Kidney (tissue), 14 donors: ENCODE data around the gene KIF2A. TPM values are rescaled to one million over a fixed set of nuclear protein-coding genes. Genes with fewer than 3 reads are reported as not detected.

Experiments used
- DNase-seq, 5 donors: peaks; one replicate each; pipeline ENCODE4 v3.0.0-alpha.2; 2013 to 2020
- FAIRE-seq: peaks from 2 replicates; lab custom pipeline; 2012; peaks lifted over from hg19 to GRCh38; lab: Jason Lieb, UNC
- H3K27ac ChIP-seq, 2 donors: one replicate each; pipeline ENCODE4 v1.7.0; 2013; ENCODE audit warnings: low read depth in 2 of 2, low read length in 2 of 2, inconsistent platforms in 1 of 2
- H3K27me3 ChIP-seq: one replicate; pipeline ENCODE4 v1.7.1; 2013; ENCODE audit warnings: low read length, inconsistent platforms; ENCODE audit not compliant: control insufficient read depth, insufficient read depth
- H3K36me3 ChIP-seq, 3 donors: one replicate each; pipeline versions ENCODE4 v1.7.0 to v1.7.1; 2013; ENCODE audit warnings: low read length in 3 of 3, control low read depth in 1 of 3, inconsistent platforms in 1 of 3; ENCODE audit not compliant: insufficient read depth in 3 of 3, control insufficient read depth in 2 of 3
- H3K4me1 ChIP-seq, 3 donors: one replicate each; pipeline versions ENCODE4 v1.7.0 to v1.7.1; 2013; ENCODE audit warnings: low read length in 3 of 3, inconsistent platforms in 1 of 3, low read depth in 1 of 3; ENCODE audit not compliant: control insufficient read depth in 2 of 3, insufficient read depth in 2 of 3
- H3K4me3 ChIP-seq, 3 donors: one replicate each; pipeline versions ENCODE4 v1.7.0 to v1.8.1; 2013; ENCODE audit warnings: low read length in 3 of 3, control low read depth in 1 of 3, inconsistent platforms in 1 of 3
- H3K9ac ChIP-seq, 3 donors: one replicate each; pipeline versions ENCODE4 v1.7.0 to v1.7.1; 2013; ENCODE audit warnings: low read length in 3 of 3, control low read depth in 1 of 3, inconsistent platforms in 1 of 3
- H3K9me3 ChIP-seq, 3 donors: one replicate each; pipeline versions ENCODE4 v1.7.0 to v1.7.1; 2013; ENCODE audit warnings: low read length in 3 of 3, control low read depth in 1 of 3, inconsistent platforms in 1 of 3; ENCODE audit not compliant: control insufficient read depth in 2 of 3, insufficient read depth in 1 of 3
- CTCF ChIP-seq: IDR thresholded peaks from 3 replicates; pipeline ENCODE4 v1.5.1; 2012; ENCODE audit warnings: mild to moderate bottlenecking, moderate library complexity, borderline replicate concordance; ENCODE audit not compliant: insufficient read depth; ENCODE audit errors: extremely low read depth
- intact Hi-C: fragments of 100-400 bp; cut with DNase I; formaldehyde crosslinking; loops from one replicate; pipeline ENCODE4 v1.11.1; 2022
- polyA plus RNA-seq: library from polyadenylated mRNA; stranded (reverse); fragments of 350-450 nt; fragmentation: Illumina TruSeq; extraction: RNeasy Lipid Tissue Mini Kit (QIAGEN cat#74804); gene quantifications from one replicate; pipeline ENCODE4 v1.2.3, GENCODE V29; 2014; ENCODE audit warnings: low read depth, low replicate concordance; ENCODE audit not compliant: insufficient read depth
- total RNA-seq: library from RNA; stranded (reverse); fragmentation: NEBNext Ultra II Directional; extraction: Animal tissue kit (Norgen Biotek cat#: 25700); gene quantifications from one replicate; pipeline ENCODE4 v1.2.1, GENCODE V29; 2021
- donor health status: control.
- donor health status: control.
- donor health status: control.
- donor health status: control.
- donor health status: control.
- donor health status: DM: yes; HTN: yes; CAD: no.
- donor health status: Normal renal cell carcinoma (clear cell type).

The KIF2A gene
- total and polyA plus RNA-seq, 2 donors from 2014 or later, result 4.6 to 32.4 TPM

GRCh38 chr5:62309107-62309506 lies 3.1 kb downstream of the KIF2A start:
- peaks cover 0 to 2% (median 0%) of the 10 kb centered on the region in 3 donors for H3K36me3 ChIP-seq
- intact Hi-C loops, result no loop called here
- peaks cover 0 to 7% (median 4%) of the 10 kb centered on the region in 3 donors for H3K4me1 ChIP-seq
- DNase-seq (no peak), FAIRE-seq (no peak)
- no peaks in the 10 kb centered on the region for H3K9me3 ChIP-seq
- no peak overlapping the region for H3K4me3 ChIP-seq
- no peaks in the 10 kb centered on the region for H3K27me3 ChIP-seq
- TF ChIP-seq CTCF, result no peak
- H3K27ac ChIP-seq, result no peak overlapping the region
- no peak overlapping the region for H3K9ac ChIP-seq

GRCh38 chr5:62310426-62311143 lies 4.6 kb downstream of the KIF2A start:
- Histone ChIP-seq H3K27me3 (no peaks in the 10 kb centered on the region), H3K27ac (no peak overlapping the region), H3K4me3 (no peak overlapping the region), H3K4me1 (peaks cover 0 to 3% (median under 1%) of the 10 kb centered on the region in 3 donors), H3K9ac (no peak overlapping the region), H3K36me3 (peaks cover 0 to 2% (median 0%) of the 10 kb centered on the region in 3 donors), H3K9me3 (no peaks in the 10 kb centered on the region)
- DNase-seq (no peak), FAIRE-seq (no peak)
- no peak for TF ChIP-seq CTCF
- intact Hi-C loops, result no loop called here

- intact Hi-C loops, result no loop called here
- Histone ChIP-seq H3K4me1 (peaks cover 0 to 3% (median 0%) of the 10 kb centered on the region in 3 donors), H3K36me3 (peaks cover 0 to 2% (median 0%) of the 10 kb centered on the region in 3 donors)
Observed at GRCh38 chr5:62312036-62312435, 6.0 kb downstream of the KIF2A start.

More at GRCh38 chr5:62312036-62312435, 6.0 kb downstream of the KIF2A start:
- no peaks in the 10 kb centered on the region for H3K27me3 ChIP-seq
- H3K9me3 ChIP-seq, result no peaks in the 10 kb centered on the region
- no peak overlapping the region for H3K27ac ChIP-seq
- no peak for FAIRE-seq
- H3K4me3 ChIP-seq, result no peak overlapping the region
- no peak overlapping the region for H3K9ac ChIP-seq
- TF ChIP-seq CTCF, result no peak
- no peak for DNase-seq
